NOMO-1 treated with DMSO at 0.1 percent for 48 hours (cell line): Measurements from ENCODE around the gene OGDHL.
"Not testable (repeated sequence)": the region's sequence is repeated elsewhere in the genome, so short reads cannot be mapped to it uniquely, and the experiment has no call there.

Experiments
- DNase-seq: peaks from one replicate; lab custom pipeline; 2025; ENCODE audit not compliant: unreplicated experiment; lab: John Stamatoyannopoulos, UW

Gene OGDHL

DNA sequence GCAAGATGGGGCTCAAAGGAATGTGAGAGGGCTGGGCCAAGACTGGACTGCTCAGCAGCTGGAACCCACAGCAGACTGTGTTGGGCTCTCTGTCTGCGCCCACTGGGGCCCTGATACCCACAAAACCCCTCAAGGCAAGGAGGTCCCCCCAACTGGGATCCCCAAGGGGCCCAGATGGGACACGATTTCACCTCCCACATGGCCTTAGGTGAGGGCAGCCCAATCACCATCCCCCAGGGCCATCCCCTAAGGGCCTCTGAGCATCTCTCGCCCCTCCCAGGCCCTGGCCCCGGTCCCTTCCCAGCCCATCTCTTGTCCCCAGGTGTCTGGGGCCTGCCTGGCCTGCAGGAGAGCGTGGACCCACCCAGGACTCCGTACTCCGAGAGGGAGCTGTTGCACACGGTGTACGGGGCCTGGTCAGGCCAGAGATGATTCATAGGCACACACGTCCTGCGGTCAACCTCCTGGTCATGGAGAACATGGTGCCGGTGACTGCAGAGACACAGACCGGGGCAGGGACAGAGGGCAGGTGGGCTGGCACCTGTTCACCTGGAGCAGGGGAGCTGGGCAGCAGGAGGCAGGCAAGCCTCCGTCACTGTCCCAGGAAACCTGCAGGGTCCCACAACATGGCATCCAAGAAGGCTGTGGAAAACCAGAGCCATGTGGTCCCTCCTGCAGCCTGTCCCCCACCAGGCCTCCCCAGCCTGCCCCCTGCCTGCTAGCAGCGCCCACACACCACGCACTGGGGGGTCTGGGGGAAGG, 21.6 kb downstream of the OGDHL start:
- no peak for DNase-seq

DNA sequence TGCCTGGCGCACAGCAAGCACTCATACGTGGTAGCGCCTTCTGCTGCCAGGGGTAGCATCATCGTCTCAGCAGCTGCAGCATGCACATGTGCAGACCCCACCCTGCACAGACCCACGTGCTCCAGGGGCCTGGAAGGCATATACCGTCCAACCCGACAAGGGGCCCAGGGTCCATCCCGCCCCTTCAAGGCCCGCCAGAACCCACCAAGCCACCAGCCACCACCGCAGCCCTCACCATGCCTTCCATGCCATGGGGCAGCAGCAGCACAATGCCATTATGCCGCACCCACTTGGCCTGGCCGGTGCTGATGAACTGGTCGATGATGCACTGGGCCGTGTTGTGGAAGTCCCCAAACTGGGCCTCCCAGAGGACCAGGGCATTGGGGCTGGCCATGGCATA, 22.7 kb downstream of the OGDHL start:
- DNase-seq: no peak

DNA sequence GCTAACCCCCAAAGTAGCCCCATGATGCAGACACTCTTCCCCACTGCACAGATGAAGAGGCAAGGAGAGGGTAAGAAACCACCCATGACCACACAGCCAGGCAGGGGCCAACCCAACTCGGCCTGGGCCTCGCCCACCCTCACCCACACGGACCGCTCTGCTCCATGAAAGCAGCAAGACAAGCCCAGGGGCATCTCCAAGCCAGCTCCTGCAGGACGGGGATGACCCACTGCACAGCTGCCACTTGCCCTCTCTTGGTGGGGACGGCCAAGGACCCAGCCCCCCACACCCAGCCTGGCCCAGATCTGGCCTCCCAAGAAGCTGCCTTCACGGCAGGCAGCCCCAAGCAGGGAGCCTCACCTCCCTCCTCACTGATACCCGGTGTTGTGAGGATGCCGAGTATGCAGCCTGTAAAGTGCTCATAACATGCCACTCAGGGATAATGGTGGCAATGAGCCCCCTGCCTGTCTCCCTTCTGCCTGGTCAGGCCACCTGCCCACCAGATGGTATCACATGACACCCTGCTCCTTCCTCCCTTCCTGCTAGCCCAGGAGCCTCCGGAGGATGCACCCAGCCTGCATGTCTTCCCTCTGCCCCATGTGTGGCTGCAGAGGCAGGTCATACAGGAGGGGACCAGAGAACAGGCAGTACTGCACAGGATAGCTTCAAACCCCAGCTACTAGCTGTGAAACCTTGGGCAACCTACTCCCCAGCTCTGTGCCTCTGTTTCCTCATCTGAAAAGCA, 23.3 kb downstream of the OGDHL start:
- DNase-seq: no peak

DNA sequence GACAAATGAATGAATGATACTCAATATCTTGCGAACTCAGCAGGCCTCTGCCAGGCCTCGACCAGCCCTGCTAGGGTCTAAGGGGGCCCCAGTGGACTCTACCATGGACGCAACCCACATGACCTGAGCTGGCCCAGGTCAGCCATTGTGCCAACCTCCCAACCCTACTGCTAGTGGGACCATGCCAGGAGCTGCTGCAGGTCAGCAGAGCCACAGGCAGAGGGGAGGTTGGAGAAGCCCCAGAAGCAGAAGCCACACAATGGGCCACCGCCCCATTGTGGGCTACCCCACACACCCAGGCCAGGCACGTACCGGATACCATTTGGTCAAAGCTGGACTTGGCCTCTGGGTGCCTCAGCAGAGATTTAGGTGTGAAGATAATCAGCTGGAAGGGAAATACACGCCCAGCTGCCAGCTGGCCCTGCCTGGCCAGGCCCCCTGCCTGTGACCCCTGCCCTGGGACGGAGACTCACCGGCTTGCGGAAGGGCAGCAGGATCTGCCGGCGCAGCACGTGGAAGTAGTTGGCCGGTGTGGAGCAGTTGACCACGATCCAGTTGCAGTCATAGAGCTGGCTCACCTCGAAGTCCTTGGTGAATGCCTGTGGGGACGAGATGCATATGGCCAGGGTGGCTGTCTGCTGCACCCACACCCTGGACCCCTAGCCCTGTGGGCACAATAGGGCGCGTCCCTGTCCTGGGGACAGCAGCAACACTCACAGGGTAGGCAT, 24.5 kb downstream of the OGDHL start:
- DNase-seq: no peak

DNA sequence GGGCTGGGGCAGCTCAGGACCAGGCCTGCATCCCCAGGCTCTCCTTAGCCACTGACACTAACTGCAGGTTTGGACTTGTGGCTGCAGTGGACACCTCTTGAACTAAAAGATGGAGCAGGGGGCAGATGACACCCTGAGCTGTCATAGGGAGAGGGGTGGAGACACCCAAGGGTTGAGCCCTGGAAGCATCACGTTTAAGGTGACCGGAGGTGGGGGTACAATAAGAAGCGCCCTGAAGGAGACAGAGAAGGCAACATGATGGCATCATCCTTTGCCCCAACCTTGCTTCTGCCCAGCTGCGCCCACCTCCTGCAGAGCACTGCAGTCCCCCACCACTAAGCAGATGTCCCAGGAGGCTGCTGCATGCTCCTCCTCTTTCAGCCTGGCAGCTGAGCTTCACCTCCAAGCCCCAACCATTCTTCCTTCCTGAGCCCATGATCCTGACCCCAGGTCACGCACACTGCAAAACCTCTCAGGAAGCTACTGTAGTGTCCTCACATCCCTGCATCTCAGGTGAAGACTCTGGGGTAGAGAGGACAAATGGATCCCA, 25.5 kb downstream of the OGDHL start:
- no peak for DNase-seq

DNA sequence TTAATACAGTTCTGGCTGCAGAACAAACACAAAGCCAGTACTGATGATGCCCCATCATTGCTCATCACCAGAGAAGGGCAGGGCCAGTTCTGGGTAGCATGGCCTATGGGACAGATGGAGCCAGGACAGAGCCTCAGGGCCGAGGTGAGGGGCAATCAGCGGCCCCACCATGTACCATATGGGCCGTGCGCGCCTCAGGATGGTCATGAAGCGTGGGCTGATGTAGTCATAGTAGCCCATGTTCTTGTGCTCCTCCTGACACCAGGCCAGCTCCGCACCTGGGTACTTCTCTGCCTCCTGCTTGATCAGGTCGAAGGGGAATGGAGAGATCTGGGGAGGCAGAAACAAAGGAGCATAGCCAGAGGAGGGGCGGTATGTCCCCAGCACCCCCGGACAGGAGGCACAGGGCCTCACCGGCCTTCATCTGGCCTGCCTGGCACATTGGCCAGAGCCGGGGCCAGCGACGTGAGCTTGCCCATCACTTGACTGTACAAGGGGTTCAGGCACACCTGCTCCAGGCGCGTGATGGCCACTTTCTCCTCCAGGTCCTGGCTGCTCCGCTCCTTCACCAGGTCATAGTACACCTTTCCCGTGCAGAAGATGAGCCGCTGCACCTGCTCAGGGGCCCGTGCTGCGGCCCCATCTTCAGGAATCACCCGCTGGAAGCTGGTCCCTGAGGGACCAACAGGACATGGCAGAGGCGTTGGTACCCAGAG, 26.1 kb downstream of the OGDHL start:
- no peak for DNase-seq

DNA sequence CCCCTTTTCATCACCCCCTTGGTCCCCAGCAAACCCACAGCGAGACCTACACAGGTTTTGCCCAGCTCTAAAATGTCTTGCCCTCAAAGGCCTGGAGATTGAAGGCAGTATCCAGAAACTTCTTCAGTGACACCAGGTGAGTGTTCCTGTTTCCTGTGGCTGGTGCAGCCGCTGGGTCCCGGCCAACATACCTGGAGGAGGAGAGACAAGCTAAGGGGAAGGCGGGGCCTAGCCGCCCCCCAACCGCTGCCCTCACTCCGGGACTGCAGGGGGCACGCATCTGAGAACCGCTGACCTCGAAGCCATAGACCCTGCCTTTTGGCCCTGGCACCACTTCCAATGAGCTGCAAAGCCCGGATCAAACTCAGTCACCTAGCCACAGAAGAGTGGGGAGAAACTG, 27.0 kb downstream of the OGDHL start:
- DNase-seq: no peak

DNA sequence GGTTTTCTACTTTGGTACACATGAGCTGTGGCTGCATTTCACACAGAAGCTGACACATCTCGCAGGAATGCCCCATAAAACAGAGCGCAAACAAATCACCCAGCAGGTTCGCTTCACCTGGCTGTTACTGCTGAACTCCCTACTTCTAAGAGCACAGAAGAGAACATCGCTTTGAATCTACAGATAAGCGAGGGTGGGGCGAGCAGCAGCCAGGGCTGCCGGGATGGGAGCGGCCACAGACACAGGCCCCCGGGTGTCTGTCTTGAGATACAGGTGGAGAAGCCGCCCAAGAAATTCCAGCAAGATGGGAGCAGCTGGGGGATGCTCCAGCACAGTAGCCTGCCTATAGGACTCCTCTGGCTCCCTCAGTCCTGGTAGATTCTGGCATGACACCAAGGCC, 27.4 kb downstream of the OGDHL start:
- DNase-seq: no peak

DNA sequence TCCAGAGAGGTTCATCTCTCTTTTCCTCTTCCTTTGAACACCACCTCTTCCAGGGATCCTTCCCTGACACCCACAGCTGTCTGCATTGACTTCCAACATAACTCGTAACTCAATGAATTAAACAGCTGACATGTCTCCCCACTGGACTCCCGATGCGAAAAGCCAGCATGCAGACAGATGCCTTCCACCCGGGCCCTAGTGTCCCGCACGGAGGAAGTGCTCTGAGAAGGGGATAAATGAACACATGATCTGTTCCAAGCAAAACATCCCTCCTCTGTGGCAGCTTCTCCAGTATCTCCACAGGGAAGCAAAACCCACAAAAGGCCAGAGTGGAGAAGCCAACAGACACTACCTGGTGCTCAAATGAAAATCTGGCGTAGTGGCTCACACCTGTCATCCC, 28.3 kb downstream of the OGDHL start:
- DNase-seq: no peak

DNA sequence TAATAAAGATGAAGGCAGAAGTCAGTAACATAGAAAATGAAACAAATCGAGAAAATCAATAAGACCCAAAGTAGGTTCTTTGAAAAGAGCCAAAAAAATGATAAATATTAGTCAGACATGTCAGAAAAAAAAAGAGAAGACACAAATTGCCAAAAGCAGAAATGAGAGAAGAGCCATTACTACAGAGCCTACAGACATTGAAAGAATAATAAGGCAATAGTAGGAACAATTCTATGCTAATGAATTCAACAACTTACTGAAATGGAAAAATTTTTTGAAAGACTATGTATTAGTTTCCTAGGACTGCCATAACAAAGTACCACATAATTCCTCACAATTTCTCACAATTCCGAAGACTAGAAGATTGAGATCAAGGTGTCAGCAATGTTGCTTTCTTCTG, 35.5 kb downstream of the OGDHL start:
- DNase-seq: no peak

DNA sequence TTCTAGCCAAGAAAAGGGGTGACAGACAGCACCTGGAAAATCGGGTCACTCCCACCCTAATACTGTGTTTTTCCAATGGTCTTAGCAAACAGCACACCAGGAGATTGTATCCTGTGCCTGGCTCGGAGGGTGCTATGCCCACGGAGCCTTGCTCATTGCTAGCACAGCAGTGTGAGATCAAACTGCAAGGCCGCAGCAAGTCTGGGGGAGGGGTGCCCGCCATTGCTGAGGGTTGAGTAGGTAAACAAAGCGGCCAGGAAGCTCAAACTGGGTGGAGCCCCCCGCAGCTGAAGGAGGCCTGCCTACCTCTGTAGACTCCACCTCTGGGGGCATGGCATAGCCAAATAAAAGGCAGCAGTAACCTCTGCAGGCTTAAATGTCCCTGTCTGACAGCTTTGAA, 47.0 kb downstream of the OGDHL start:
- DNase-seq: not testable (repeated sequence)

DNA sequence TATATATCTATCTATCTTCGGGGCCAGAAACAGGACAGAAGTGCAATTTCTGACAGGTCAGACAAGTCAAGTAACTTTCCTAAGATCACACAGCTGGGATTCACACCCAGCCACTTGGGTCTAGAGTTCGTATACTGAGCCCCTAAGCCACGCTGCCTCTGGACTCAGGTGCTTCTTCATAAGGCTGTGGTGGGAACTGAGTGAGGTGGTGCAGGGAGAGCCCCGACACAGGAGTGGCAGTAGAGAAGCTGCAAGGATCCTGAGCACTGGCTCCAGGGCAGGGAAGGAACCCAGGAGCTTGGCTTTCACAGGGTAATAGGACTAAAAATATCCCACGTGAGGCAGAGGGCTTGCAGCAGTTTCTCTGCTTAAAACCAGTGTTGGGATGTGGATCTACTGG, 48.9 kb downstream of the OGDHL start:
- no peak for DNase-seq

DNA sequence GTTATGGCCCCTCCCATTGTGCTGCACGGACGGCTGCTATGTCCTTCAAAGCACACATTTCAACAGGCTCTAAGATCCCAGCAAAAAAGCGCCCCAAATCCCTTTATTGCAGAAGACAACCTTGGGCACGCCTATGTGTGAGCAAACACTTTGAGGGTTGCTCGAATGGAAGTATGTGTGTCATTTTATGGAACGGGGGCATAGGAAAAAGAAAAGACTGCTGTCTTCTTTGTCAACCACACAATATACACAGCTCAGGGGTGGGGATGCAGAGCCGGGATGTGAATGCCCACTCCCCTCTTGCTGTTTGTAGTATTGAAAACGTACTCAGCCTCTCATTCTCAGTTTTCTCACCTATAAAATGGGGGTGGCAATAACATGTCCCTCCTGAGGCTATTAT, 50.6 kb downstream of the OGDHL start:
- no peak for DNase-seq

DNA sequence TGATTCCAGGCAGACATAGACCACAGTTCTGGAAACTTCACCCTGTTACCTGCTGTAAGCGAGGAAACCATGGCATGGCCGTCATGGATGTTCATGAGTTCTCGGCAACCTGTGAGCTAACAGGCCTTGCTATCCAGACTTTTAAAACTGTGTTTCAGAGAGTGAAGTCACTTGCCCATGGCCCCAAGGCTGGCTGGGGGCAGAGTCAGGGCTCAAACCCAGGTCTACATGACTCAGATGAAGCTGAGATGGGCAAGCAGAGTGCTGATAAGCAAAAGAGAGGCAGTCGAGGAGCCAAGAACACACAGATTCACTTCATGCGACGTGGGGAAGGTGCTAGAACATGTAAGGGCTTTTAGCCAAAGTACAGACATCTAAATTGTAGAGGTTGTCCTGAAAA, 51.2 kb downstream of the OGDHL start:
- no peak for DNase-seq

DNA sequence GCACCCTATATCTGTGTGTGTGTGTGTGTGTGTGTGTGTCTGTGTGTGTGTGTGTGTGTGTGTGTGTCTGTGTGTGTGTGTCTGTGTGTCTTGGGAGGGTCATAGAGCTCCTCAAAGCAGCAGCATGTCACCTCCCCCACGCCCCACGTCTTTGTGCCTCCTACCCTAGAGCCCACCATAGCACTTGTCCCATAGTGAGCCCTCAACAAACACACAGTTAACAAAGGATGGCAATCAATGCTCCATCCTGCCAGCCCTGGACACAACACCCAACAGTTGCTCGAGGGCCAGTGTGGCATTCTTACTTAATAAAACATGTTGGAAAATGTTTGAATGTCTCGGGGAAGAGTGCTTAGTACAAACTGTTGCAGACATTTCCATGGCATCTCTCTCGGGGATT, 52.2 kb downstream of the OGDHL start:
- no peak for DNase-seq

DNA sequence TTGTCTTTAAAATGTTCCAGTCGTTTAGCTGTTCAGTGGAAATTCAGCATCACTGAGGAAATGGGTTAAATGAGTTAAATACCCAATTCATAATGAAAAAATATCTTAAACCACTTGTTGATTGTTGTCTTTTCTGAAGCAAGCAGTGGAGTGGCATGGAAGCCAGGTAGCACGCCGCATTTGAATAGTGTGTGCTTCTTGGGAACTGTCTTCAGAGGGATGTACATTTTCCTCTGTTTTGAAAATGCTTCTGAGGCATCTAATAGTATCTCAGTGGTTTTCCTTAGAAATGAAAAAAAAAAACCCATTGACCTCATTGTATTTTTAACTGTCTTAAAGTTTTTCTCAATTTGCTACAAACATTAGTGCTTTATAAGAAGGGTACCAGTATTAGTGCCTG, 54.5 kb downstream of the OGDHL start:
- DNase-seq: no peak

DNA sequence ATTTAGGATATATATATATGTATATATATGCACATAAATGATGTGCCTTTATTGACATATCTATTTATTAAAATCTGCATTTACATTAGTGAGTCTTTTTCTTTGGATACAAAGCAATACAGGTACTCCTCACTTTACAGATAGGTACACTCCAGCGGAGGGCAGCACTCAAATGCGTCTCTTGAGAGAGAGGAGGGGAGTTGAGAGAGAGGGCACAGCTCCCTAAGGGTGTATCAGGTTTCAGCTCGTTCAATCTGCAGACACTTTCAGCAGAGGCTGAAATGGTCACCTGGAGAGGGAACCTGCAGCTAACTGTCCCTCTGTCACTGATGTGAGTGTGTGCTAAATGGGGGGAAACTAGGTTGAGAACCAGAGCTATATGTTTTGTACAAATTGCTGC, 61.1 kb downstream of the OGDHL start:
- no peak for DNase-seq

DNA sequence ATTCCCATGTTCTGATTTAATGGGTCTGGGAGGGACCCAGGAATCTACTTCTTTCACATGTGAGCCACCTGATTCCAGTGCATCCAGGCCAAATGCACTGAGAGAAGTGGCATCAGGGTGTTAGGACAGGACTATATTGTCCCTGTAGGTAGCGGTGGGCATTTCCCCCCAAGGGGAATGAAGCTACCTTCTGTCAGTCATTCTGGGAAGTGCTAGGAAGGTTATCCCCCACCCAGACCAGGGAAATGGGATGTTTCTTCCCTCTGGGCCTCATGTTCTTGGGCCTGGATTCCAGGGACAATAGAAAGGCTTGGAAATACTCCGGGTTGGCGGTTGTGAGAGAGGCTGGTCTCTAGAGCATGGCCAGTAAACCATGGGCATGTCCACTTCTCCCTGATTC, 61.9 kb downstream of the OGDHL start:
- no peak for DNase-seq

DNA sequence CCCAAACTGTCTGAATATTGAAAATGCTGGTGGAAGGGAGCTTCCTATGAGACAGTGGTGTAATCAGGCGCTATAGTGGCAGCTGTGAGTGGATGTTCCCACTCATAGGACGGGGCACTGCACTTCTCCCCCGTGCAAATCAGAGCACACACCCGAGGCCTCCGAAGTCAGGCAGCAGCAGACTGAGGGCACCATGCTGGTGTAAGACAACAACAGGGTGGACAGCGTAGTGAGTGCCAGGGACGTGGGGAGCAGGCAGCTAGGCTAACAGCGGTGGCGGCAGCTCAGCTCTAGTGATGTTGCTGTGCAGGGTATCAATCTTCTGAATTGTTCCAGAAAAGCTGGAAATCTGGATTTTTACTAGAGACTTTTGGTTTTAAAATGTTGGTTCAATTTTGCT, 63.4 kb downstream of the OGDHL start:
- no peak for DNase-seq

DNA sequence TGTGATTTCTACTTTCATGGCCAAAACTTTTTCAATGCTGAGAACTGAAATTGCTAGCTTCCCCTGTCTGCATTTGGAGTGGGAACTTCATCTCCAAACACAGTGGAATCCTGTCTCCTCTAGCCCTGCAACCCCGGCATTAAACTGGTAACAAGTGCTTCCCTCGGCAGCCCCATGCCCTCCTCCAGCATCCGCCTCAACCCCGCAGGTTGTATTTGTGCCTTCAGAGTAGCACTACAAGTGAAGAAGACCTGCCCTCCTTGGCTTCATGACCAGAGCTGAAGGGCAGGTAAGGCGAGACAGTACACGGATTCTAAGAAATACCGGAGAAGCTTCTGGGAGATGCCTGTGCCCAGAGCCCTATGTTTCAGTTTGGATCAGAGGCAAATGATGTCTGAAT, 65.8 kb downstream of the OGDHL start:
- no peak for DNase-seq

DNA sequence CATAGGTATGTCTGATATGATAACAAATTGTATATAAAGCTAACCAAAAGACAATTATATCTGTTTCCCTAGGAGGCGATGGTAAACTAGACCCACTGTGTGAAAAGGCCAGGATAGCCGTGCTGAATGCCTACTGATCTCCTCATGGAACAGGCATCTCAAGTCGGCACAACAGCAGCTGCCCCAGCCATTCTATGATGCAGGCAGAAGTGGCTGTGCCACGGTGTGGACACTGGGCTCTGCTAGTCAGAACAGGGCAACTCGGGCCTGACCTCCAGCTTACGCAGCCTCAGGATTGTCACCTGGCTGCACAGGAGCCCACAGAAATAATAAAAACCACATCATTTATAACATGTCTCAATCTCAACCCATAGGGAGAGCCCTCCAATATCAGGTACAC, 67.7 kb downstream of the OGDHL start:
- no peak for DNase-seq
